ENCODE results near the gene STARD9.

GRCh38 chr15:42731461-42731860, 156.1 kb downstream of the STARD9 start:
- TF ChIP-seq CTCF (conservative IDR thresholded peaks at IDR 0.05; ENCODE audit: low read depth in 2 of 2) (no peak), REST (IDR thresholded peaks at IDR 0.05; ENCODE audit: unreplicated experiment) (no peak), POLR2AphosphoS5 (IDR thresholded peaks at IDR 0.05; ENCODE audit: low read depth) (no peak), CREB1 (CRISPR knock-in tag; IDR thresholded peaks at IDR 0.05; ENCODE audit: low read depth) (no peak), EZH2 (IDR thresholded peaks at IDR 0.05; ENCODE audit: low read depth, unreplicated experiment) (no peak), JUNB (IDR thresholded peaks at IDR 0.05; ENCODE audit: unreplicated experiment) (no peak), STAT1 (IDR thresholded peaks at IDR 0.05; ENCODE audit: unreplicated experiment) (no peak), EZH2phosphoT487 (IDR thresholded peaks at IDR 0.05; ENCODE audit: unreplicated experiment) (no peak)

Measured in GM23338 (cell line).